HS-5 (cell line): ENCODE results near the gene S100A16.
A peak's percentile ranks its signal among the peaks of the same experiment; 100 is the strongest.
"Not testable (repeated sequence)": the region's sequence is repeated elsewhere in the genome, so short reads cannot be mapped to it uniquely, and the experiment has no call there.

Experiments
- DNase-seq: peaks from one replicate; pipeline ENCODE4 v3.0.0-alpha.2; 2012; ENCODE audit warnings: low read depth

Gene S100A16

DNA sequence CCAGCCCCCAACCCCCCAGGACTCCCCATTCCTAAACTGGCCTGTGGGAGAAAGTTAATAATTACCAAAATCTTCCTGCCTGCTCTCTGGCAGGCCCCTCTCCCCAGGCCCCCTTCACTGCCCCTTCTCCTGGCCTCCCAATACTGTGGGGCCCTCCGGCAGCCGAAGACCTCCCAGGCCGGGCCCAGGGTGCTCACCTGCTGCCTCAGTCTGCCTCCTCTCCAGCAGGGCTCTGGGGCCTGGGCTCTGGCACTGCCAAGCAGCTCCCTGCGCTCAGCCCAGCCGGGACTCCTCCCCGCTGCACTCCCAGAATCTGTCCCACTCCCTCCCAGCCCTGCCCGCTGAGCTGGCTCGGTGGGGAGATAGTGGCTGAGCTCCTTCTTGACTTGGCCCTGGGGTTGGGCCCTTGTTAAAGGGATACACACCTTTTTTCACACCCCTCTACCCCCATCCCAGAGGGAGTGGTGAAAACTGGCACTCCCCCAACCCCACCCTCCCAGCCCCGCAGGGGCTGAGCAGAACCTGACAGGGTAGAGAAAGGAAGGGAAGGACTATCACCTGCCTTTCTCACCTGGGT lies at the start of gene S100A16:
S100A16 (minus strand) TSS at position 383 of the 577 bp plus-strand sequence. CDS start 4,986 bp downstream, outside the sequence.
- no peak for DNase-seq

DNA sequence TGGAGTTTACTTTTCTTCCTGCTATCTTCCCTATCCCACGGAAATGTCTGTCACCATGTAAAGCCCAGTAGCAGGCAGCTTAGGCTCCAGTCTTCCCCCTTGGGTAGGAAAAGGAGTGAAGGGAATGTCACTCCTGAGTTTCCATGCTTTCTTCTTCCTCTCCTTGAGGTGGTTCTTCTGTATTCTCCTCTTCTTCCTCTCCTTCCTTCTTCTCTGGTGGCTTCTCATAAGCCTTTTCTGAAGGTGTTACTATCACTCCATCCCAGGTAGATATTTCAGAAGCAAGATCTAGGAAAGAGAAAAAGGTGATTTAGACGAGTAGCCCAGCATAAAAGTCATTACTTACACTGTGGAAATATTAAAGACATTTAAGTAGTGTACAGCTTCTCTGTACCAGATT lies 49.3 kb upstream of the S100A16 start:
- no peak for DNase-seq

- no peak for DNase-seq
Observed at GRCh38 chr1:153661111-153661708, 48.3 kb upstream of the S100A16 start.

DNA sequence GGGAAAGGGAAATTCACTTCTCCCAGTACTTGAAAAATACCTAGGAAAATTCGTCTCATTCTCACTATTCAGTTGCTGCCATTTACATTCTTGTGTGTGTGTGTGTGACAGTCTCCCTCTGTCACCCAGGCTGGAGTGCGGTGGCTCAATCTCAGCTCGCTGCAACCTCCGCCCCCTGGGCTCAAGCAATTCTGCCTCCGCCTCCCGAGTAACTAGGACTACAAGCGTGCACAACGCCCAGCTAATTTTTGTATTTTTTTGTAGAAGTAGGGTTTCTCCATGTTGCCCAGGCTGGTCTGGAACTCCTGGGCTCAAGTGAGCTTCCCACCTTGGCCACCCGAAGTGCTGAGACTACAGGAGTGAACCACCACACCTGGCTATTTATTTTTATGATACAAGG lies 46.7 kb upstream of the S100A16 start:
- DNase-seq: no peak

DNA sequence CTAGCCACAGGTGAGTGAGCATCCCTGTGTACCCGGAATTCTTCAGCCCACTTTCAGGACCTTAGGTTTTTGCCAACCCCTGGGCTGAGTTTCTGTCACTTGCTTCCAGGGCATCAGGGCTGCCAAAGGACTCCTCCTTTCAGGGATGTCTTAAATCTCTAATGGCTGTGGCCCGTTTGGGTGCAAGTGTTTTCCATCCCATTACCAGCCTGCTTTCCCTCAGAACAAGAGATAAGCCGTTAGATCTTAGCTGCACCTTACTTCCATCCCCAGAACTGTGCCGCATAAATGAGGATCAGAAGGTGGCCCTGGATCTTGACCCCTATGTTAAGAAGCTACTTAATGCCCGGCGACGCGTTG lies 46.2 kb upstream of the S100A16 start:
- DNase-seq: no peak

DNA sequence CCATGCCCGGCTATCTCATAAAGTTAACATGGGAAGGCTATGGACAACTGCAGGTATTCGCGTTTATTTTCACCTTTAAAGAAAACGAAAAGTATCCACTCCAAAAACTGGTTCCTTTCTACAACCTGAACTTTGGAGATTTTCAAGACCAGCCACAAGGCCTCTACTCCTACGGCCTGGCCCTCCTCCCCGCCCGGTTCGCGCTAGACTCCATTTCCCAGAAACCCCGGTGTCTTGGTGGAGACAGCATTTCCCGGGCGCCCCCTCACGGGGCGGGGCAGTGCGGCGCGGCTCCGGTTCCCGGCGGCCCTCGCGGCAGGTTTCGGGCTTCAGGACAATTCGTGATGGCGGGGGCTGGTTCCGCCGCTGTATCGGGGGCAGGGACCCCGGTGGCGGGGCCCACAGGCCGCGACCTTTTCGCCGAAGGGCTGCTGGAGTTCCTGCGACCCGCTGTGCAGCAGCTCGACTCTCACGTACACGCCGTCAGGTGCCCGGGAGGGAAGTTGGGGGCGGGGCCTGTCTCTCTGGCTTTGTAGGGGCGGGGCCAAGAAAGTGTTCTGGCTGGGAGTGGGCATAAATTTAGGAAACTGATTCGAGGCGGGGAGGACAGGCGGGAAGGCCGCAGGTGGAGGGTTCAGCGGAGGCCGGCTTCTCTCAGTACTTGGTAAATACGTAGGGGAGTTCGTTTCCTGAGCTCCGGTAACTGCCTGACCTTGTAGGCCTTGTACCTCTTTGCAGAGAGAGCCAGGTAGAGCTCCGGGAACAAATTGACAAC lies 45.6 kb upstream of the S100A16 start, which contains the start of gene SNAPIN:
SNAPIN (plus strand) TSS at position 304 of the 775 bp plus-strand sequence; CDS start at position 345, 41 bp downstream.
- peak; percentile 62 for DNase-seq

GRCh38 chr1:153655333-153655732 lies 42.4 kb upstream of the S100A16 start:
- DNase-seq: no peak

- DNase-seq: no peak
Observed at GRCh38 chr1:153652805-153653500, 40.0 kb upstream of the S100A16 start.

- DNase-seq: no peak
Observed at GRCh38 chr1:153651771-153652170, 38.8 kb upstream of the S100A16 start.

- no peak for DNase-seq
Observed at GRCh38 chr1:153649863-153650235, 36.9 kb upstream of the S100A16 start.

- DNase-seq: no peak
Observed at GRCh38 chr1:153649137-153649862, 36.4 kb upstream of the S100A16 start.

GRCh38 chr1:153648000-153648643 lies 35.2 kb upstream of the S100A16 start:
- no peak for DNase-seq

GRCh38 chr1:153647346-153647714 lies 34.4 kb upstream of the S100A16 start:
- no peak for DNase-seq

- DNase-seq: no peak
Observed at GRCh38 chr1:153646672-153647345, 33.9 kb upstream of the S100A16 start.

GRCh38 chr1:153643816-153644215 lies 30.9 kb upstream of the S100A16 start:
- no peak for DNase-seq

DNA sequence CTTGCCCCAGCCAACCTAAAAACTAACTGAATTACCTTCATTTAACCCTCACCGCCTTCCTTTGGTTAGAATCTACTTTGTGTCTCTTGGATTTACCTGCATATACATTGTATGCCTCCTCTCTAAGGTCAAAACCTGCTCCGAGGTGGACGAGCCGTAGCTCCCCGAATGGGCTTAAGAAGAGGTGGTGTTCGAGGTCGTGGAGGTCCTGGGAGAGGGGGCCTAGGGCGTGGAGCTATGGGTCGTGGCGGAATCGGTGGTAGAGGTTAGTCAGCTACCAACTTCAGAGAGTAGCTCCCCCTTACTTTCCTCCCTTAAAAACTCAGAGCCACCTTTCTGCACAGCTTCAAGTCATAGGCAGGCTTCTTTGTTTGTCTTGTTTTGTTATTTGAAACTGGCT lies 30.2 kb upstream of the S100A16 start:
- DNase-seq: no peak

DNA sequence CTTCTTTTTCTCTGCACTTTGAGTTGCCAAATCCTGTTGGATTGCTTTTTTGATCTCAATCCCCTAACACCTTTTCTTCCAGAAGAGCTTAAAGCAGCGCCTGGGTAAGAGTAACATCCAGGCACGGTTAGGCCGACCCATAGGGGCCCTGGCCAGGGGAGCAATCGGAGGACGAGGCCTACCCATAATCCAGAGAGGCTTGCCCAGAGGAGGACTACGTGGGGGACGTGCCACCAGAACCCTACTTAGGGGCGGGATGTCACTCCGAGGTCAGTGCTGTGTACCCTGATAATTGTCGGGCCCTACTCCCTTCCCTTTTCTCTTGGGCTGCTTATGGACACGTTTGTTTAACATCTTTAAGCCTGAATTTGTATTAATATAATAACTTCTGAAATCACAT lies 29.2 kb upstream of the S100A16 start:
- DNase-seq: no peak

GRCh38 chr1:153640861-153641260 lies 27.9 kb upstream of the S100A16 start:
- no peak for DNase-seq

DNA sequence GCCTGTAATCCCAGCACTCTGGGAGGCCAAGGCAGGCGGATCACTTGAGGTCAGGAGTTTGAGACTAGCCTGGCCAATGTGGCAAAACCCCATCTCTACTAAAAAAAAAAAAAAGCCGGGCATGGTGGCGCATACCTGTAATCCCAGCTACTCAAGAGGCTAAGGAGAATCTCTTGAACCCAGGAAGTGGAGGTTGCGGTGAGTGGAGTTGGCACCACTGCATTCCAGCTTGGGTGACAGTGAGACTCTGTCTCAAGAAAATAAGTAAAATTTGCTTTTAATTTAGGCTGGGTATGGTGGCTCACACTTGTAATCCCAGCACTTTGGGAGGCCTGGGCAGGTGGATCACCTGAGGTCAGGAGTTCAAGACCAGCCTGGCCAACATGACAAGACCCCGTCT lies 27.3 kb upstream of the S100A16 start:
- DNase-seq: not testable (repeated sequence)

DNA sequence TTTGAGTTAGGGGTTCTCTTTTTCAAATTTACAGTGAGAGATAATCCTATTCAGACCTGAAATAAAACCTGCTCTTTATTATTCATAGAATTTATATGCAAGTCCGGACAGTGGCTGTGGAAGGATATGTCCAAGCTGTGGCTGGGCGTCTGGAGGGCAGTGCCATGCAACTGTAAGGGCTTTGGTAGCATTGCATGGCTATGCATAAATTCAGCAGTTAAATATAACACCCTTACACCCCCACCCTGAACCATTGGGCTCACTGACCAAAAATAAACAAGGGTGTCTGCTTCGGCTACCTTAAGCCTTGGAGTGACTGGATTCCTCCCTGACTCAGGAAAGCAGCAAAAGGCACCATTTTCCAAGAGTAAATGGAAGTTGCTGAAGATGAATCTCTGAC lies 26.3 kb upstream of the S100A16 start:
- no peak for DNase-seq

DNA sequence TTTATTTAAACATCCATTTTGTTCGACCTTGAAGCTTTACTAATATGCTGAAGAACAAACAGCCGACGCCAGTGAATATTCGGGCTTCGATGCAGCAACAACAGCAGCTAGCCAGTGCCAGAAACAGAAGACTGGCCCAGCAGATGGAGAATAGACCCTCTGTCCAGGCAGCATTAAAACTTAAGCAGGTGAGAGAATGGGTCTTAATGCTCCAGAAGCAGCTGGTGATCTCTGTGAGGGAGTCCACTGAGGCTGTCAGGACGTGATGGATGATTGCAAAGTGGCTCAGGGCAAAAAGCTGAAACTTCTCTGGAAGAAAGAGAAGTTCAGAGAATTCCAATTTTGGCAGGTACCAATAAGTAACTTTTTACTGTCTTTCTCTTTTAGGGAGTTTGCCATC lies 25.3 kb upstream of the S100A16 start:
- no peak for DNase-seq
